Hair follicle dermal papilla cell (primary cell): ENCODE data around the gene GDF15. TPM values are rescaled to one million over a fixed set of nuclear protein-coding genes. Genes with fewer than 3 reads are reported as not detected.

Experiments
- small RNA-seq: library from RNA; depleted of rRNA; stranded (forward); fragments of <200 nt; gene quantifications from one replicate; pipeline ENCODE3, GENCODE V24; 2012
- total RNA-seq: library from RNA; depleted of rRNA; stranded (reverse); fragments of >200 nt; gene quantifications from 2 replicates; pipeline ENCODE4 v1.2.3, GENCODE V29; 2012

The GDF15 gene
- total RNA-seq, result 4.5 and 4.9 TPM in 2 replicates

GRCh38 chr19:18385675-18386542 lies at the start of gene GDF15:
GDF15 (plus strand) TSS chr19:18386158; CDS start chr19:18386190, 32 bp downstream.

GRCh38 chr19:18340190-18340989 lies 45.6 kb upstream of the GDF15 start, which contains the start of gene PGPEP1:
PGPEP1 (plus strand) TSS chr19:18340598; CDS start chr19:18340682, 84 bp downstream.

DNA sequence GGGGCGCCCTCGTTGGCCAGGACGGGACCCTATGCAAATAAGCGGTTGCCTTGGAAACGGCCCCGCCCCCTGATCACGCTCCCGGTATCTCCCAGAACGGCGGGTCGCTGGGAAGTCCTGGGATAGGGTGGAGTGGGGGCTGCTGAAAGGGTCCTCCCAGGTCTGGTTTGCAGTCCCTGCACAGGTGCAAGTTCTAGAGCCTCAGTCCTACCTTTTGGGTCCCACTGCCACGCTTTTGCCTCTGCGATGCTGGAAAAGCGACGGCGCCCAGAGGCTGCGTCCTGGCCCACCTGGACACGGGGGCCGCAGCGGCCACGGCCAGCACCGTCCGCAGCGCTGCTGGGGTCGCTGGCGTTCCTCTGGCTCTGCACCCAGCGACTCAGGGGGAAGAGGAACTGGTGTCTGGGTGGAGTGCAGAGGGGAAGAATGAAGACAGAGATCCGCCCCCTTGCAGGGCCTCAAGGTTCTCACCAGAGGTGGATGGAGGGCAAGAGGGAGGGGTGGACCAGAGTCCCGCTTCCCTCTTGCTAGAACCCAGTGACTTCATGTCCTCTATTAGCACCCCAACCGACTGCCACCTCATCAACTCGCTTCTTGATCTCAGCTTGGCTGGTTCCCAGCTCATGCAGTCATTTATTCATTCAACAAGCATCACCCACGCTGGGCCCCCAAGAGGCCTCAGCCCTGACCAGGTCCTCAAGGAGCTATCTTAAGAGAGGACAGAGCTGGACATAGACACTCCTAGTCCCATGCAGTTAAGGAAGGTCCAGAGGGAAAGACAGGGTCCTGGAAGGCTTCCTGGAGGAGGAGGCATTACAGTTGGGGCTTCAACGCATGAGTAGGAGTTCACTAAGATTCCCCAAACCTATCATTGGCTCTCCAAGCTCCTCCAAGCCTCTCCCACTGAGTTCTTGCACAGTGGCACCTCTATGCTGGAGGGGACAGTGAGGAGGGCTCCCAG lies 11.6 kb downstream of the GDF15 start, which contains the start of gene LRRC25:
Gene LRRC25 (minus strand): TSS at position 381 of the 961 bp plus-strand sequence. CDS start 659 bp downstream, outside the sequence.

DNA sequence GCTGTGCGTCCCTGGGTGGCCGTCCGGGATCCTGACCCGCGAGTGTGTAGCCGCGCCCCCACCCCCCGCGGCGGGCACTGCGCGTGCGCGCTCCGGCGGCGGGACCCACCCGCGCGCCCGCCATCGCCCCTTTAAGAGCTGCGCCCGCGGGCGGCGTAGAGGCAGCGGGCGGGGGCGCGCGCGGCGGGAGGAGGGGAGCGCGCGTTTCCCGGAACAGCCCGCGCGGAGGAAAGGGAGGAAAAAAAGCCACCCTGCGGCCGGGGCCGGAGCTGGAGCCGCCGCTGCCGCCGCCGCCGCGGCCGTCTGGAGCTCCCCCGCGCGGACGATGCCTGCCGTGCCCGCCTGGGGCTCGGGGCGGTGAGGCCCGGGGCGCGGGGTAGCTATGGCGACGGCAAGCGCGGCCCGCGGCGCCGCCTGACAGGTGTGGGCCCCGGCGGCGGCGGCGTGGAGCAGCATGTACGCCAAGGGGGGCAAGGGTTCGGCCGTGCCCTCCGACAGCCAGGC lies 33.3 kb downstream of the GDF15 start, which contains the start of gene SSBP4:
Gene SSBP4 (plus strand): TSS at position 204 of the 504 bp plus-strand sequence. CDS start 251 bp downstream, at position 455.

DNA sequence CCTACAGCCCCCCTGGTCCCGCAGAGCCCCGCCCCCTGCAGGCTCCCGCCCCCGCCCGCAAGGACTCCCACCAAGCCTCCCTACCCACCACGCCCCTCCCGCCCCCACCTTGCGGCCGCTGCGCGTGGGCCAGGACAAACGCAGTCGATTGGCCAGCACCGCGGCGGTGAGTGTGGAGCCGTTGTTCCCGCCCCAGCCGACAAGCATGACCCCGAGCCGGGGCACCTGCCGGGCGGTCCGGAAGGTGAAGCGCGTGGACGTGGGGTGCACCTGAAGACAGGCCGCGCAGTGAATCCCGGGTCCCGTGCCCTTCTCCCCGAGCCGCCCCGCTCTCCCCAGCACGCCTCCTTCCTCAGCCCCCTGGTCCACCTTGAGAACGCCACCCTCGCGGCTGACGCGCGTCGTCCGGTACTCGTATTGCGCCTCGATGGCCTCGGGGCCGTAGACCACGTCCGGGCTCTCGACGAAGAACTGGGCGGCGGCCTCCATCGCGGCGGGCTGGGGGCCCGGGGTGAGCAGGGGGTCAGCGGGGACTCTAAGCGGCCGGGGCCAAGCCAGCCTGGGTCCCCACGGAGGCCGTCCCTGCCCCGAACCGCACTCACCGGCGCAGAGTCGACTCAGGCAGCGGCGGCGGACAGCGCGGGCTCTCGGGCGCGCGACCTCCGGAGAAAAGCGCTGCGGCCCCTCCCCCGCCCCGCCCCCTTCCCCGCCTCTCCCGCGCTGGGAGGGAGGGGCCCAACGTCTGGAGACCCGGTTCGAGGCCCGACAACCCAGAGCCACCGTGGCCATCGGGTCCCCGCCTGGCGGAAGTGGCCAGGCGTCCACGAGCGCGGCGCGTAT lies 51.8 kb downstream of the GDF15 start, which contains the start of gene ISYNA1:
Gene ISYNA1 (minus strand): TSS at position 643 of the 840 bp plus-strand sequence. CDS start 154 bp downstream, at position 489.

Small RNA genes within 50 kb of the gene (small RNA-seq; reads per million reads assigned to genes)
- gene MIR3189, result not detected

Other genes with a start within 250 kb of the GDF15 start
- gene PIK3R2, start 233.0 kb upstream of the GDF15 start, total RNA-seq, result 43.5 and 45.8 TPM in 2 replicates
- 25.2 and 33.3 TPM in 2 replicates for gene IFI30, start 212.3 kb upstream of the GDF15 start, total RNA-seq
- 9.7 TPM in 2 replicates for gene MPV17L2, start 192.9 kb upstream of the GDF15 start, total RNA-seq
- gene RAB3A, start 182.1 kb upstream of the GDF15 start, total RNA-seq, result 0.73 and 1.6 TPM in 2 replicates
- 0.12 and 0.16 TPM in 2 replicates for gene PDE4C, start 159.7 kb upstream of the GDF15 start, total RNA-seq
- 3.6 and 4.1 TPM in 2 replicates for gene IQCN, start 111.7 kb upstream of the GDF15 start, total RNA-seq
- gene JUND, start 104.5 kb upstream of the GDF15 start, total RNA-seq, result 135 and 138 TPM in 2 replicates
- 66.2 and 72.9 TPM in 2 replicates for gene LSM4, start 63.1 kb upstream of the GDF15 start, total RNA-seq
- gene PGPEP1, start 45.6 kb upstream of the GDF15 start, total RNA-seq, result 31.0 and 34.2 TPM in 2 replicates
- not detected in 2 replicates for gene LRRC25, start 11.5 kb downstream of the GDF15 start, total RNA-seq
- 96.4 and 97.5 TPM in 2 replicates for gene SSBP4, start 33.2 kb downstream of the GDF15 start, total RNA-seq
- 13.7 and 15.1 TPM in 2 replicates for gene ISYNA1, start 52.0 kb downstream of the GDF15 start, total RNA-seq
- 25.4 and 26.4 TPM in 2 replicates for gene ELL, start 135.9 kb downstream of the GDF15 start, total RNA-seq
- 350 and 428 TPM in 2 replicates for gene FKBP8, start 157.4 kb downstream of the GDF15 start, total RNA-seq
- 90.2 and 99.0 TPM in 2 replicates for gene KXD1, start 171.7 kb downstream of the GDF15 start, total RNA-seq
- gene UBA52, start 185.7 kb downstream of the GDF15 start, total RNA-seq, result 485 and 741 TPM in 2 replicates
- gene REX1BD, start 202.6 kb downstream of the GDF15 start, total RNA-seq, result 32.5 and 34.6 TPM in 2 replicates
- gene CRLF1, start 220.6 kb downstream of the GDF15 start, total RNA-seq, result 0.36 and 0.49 TPM in 2 replicates
- not detected in 2 replicates for gene TMEM59L, start 226.7 kb downstream of the GDF15 start, total RNA-seq